OCI-LY7 (cell line): ENCODE measurements around the gene UBE2G1.

ENCODE experiments used
- EZH2phosphoT487 ChIP-seq: fragments of 200-600 bp; sonication (generic); IDR thresholded peaks from 2 replicates; pipeline ENCODE4 v1.6.1; 2018; ENCODE audit warnings: low read depth, borderline replicate concordance, mild to moderate bottlenecking, mixed run types, antibody characterized with exemption, low read length, moderate library complexity, mixed read lengths
- TF ChIP-seq, protein P1 (sequence below): fragments of 200-600 bp; sonication (generic); conservative IDR thresholded peaks from 2 replicates; pipeline ENCODE4 v1.5.1; 2014; ENCODE audit warnings: mild to moderate bottlenecking, antibody characterized with exemption, low read length, moderate library complexity, mixed read lengths

DNA sequence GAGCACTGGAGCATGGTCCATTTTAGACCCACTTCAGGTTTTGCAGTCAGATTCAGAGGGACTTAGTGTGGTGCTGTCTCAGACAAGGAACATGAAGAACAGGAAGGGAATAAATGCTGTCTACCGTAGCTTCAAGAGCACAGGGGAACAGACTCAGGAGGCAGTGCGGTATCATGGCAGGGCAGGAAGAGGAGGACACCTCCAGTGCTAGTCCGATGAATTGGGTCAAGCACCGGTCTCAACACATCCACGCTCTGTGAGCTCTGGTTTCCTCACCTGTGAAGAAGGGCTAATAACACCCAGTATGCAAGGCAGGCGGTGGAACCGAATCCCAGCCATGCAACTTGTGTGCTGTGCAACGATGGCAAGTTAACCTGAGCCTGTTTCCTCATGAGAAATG, 99.1 kb downstream of the UBE2G1 start:
- TF ChIP-seq, protein P1, sequence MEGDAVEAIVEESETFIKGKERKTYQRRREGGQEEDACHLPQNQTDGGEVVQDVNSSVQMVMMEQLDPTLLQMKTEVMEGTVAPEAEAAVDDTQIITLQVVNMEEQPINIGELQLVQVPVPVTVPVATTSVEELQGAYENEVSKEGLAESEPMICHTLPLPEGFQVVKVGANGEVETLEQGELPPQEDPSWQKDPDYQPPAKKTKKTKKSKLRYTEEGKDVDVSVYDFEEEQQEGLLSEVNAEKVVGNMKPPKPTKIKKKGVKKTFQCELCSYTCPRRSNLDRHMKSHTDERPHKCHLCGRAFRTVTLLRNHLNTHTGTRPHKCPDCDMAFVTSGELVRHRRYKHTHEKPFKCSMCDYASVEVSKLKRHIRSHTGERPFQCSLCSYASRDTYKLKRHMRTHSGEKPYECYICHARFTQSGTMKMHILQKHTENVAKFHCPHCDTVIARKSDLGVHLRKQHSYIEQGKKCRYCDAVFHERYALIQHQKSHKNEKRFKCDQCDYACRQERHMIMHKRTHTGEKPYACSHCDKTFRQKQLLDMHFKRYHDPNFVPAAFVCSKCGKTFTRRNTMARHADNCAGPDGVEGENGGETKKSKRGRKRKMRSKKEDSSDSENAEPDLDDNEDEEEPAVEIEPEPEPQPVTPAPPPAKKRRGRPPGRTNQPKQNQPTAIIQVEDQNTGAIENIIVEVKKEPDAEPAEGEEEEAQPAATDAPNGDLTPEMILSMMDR = no peak
- no peak for TF ChIP-seq EZH2phosphoT487
